Stimulated activated CD8-positive, alpha-beta memory T cell treated with anti-CD3 and anti-CD28 coated beads, Interleukin-4, amount 100 ng/mL, for 24 hours (primary cell): Measurements from ENCODE around the gene PHF2.

Experiments used
- DNase-seq: peaks from one replicate; pipeline ENCODE4 v3.0.0-alpha.2; 2020; ENCODE audit warnings: low read depth

PHF2 gene

GRCh38 chr9:93587284-93587650 lies 10.9 kb downstream of the PHF2 start:
- DNase-seq = no peak

DNA sequence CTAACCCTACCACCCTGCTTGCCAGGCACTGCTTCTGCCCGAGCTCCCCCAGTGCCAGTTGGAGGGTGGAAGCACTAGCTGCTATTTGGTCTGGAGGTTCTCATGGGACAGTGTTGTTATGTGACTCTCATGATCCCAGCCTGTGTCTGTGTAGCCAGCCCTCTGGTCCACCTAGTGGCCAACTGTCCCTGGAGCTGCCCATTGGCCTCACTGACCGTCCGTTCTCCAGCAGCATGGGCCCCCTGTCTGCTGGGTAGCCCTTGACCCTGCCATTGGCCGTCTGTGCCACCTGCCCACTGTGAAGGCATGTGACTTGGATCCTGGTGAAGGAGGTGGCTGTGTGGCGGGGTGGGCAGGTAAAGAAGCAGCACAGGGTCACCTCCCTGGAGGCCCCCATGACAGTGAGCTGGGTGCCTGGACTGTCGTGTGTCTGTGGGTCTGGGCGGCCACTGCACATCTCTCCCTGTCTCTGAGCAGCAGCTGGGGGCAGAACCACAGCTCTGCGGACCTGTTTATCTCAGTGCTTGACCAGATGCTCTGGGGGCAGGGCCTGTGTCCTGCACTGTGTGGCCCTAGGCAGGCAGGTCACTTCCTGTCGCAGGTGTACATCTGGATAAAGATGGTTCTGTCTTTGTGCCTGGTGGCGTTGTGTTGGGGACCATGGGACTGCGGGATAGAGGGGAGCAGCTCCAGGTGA lies 11.4 kb downstream of the PHF2 start:
- no peak for DNase-seq

DNA sequence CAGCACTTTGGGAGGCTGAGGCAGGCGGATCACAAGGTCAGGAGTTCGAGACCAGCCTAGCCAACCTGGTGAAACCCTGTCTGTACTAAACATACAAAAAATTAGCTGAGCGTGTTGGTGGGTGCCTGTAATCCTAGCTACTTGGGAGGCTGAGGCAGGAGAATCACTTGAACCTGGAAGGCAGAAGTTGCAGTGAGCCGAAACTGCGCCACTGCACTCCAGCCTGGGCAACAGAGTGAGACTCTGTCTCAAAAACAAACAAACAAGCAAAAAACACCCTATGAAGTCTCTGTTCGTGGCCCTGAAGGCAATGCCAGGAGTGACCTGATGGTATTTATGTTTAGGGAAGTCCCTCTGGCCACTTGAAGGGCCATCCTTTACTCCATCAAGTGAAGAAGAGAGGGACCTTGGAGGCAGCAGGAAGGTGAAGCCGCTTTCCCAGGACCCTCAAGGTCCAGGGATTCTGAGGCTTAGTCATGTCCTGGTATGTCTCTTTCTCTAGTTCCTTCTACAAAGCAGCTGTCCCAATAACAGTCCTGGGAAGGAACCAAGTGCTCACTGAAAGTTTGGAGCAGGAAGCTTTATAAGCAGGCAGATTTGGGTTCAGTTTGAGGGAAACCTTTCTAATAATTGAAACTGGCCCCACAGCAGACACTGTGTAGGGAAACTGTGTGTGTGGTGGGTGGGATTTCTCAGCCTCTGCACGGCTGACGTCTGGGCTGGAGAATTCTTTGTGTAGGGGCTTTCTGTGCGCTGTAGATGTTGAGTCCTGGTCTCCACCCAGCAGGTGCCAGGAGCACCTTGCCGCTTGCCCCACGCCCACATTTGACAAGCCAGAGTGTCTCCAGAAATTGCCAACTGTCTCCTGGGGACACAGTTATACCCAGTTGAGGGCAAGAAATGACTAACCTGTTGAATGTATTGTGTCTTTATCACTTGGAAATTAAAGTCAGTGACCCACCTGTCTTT lies 12.5 kb downstream of the PHF2 start:
- DNase-seq = no peak

- DNase-seq = no peak
Measured at GRCh38 chr9:93589688-93590087, 13.3 kb downstream of the PHF2 start.

DNA sequence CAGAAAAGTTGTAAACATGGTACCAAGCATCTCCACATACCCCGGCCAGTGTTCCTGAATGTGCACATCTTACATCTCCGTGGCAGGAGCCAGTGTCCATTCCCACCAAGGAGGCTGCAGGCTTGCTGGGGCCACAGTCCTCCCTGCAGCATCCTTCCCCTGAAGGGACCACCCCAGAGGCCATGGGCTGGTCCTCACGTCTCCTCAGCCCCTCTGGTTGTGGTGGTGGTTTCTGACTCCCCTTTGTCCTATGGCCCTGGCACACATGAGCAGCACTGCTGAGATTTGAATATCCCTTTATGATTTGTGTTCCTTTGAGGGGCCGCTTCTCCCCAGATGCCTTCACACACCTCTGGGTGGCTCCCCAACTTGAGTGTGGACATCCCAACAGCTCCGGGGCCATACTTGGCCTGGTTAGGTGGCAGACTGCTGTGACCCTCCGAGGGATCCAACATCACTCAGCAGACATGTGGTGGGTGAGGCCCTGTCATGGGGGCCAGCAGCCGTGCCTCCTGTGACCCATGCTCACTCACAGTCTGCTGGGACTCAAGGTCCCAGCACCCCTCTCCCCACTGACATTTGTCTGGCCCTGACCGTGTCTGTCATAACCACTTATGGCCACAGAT lies 14.3 kb downstream of the PHF2 start:
- DNase-seq = no peak

DNA sequence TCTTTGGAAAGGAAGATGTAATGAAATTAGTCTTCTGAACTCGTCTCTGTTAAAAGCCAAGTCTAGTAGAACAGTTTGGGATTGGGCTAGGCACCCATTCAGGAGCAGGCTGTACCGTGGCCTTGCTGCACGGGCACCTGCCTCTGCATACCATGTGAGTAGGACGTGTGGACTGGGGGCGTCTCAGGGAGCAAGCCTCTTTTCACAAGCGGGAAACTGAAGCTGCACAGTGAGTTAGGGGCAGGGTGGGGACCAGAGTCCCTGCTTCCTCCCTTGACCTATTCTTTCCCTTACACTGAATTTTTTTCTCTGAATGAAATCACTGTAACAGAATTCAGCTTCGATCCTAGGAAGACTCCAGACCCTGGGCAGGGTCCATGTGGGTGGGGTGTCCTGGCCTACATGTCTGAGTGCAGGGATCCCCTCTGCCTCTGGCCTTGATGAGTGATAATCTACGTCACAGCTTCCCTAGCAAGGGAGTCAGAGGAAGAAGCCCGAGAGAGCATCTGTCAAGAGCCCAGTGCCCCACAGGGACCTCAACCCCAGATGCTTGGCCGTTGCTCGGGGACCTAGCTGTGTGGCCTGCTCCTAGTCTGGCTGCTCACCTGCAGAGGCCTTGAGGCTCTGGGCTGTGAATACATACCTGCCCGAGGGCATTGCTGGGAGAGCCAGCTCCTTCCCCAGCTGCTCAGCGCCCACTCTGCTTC lies 15.1 kb downstream of the PHF2 start:
- no peak for DNase-seq

- DNase-seq = no peak
Measured at GRCh38 chr9:93592008-93592642, 15.7 kb downstream of the PHF2 start.

- no peak for DNase-seq
Measured at GRCh38 chr9:93592643-93593021, 16.2 kb downstream of the PHF2 start.

- no peak for DNase-seq
Measured at GRCh38 chr9:93593144-93593658, 16.8 kb downstream of the PHF2 start.

- no peak for DNase-seq
Measured at GRCh38 chr9:93594041-93594756, 17.8 kb downstream of the PHF2 start.

GRCh38 chr9:93595461-93595860 lies 19.1 kb downstream of the PHF2 start:
- no peak for DNase-seq

- DNase-seq = no peak
Measured at GRCh38 chr9:93595861-93596365, 19.5 kb downstream of the PHF2 start.

DNA sequence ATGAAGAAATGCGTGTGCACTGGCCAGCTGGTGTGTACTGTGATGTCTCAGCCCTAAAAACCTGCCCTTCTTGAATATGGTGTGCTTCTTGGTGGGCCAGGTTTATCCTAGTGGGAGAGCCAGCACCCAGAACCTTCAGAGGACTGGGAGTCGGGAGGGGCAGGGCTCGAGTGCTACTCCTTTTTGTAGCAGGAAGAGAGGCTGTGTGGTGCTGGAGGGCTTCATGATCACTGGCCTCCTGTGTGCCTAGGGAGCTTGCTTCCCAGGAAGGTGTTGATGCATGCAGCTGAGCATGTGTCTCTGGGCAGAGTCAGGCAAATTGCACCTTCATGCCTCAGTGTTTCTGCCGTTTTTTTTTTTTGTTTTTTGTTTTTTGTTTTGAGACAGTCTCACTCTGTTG lies 20.0 kb downstream of the PHF2 start:
- DNase-seq = no peak

DNA sequence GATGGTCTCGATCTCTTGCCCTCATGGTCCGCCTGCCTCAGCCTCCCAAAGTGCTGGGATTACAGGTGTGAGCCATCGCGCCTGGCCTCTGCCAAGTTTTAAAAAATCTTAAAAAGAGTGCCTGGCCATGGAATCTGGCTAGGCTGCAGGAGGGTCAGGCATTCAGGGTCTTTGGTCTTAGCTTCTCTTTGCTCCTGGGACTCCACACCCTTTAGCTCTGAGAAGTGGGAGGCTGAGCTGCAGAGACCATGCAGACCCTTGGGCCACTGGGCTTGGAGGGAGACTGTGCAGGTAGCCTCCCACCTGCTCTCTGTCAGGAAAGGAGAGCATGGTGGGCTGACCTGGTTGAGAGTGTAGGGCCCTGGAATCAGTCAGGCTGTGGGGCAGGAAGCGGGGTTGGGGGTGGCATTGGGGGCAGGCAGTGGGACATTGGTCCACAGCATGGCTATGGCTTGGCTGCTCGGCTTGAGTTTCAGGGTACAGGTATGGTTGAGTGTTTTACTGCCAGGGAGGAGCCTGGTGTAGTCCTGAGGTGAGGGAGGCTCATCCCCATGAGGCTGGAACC lies 20.8 kb downstream of the PHF2 start:
- DNase-seq = no peak

DNA sequence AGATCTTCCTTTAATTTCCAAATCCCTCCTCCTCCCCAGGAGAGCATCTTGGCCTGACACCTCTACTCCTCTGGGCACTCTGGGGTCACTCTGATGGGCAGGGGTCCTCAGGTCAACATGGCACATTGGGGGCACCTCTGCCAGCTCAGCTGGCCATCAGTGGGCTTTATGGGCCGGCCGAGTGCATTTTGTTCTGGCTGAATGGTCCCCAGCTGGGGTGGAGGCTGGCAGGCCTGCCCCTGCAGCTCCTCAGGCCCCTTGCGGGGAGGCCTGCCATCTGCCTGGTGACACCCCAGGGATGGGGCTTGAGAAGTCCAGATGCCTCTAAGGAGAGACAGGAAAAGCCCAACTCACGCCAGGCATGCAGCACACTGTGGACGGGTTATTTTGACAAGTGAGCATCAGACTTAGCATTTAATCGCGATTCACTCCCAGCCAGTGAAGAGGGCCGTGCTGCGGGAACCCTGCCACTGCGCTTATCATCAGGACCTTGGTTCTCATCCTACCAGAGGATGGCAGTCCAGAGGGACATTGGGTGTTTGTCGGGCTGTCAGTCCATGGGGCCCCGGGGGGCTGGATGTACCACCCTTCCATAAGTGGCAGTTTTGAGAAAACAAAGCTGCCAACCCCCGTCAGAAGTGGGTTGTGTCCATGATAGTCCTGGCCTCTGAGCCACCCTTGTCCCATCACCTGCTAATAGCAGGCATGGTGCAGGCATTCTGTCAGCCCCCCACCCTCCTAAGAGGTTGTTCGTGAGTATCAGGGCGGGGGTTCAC lies 21.7 kb downstream of the PHF2 start:
- DNase-seq = no peak

DNA sequence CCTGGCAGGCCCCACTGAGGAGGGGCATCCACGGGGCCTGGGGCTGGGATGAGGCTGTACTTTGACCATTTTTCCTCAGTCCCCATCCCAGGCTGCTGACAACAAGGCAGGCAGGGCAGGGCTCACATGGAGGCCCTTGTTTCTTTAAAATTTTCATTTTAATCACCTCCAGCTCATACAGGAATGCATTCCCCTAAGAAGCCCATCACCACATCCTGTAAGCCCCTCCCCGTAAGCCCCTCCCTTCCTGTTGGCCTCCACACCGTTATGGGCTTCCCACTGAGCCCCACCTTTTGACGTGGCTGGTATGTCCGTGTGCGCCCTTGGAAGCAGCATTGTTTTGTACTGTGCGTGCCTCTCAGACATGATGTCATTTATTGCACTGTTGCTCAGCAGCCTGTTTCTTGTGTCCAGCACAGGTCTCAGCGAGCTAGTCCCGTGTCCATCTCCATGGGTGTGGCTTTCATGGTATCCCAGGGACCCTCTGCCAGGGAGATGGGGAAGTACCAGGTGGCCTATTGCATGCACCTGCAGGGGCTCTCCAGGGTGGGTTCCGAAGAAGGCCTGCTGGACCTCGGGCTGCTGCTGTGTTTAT lies 22.4 kb downstream of the PHF2 start:
- no peak for DNase-seq

DNA sequence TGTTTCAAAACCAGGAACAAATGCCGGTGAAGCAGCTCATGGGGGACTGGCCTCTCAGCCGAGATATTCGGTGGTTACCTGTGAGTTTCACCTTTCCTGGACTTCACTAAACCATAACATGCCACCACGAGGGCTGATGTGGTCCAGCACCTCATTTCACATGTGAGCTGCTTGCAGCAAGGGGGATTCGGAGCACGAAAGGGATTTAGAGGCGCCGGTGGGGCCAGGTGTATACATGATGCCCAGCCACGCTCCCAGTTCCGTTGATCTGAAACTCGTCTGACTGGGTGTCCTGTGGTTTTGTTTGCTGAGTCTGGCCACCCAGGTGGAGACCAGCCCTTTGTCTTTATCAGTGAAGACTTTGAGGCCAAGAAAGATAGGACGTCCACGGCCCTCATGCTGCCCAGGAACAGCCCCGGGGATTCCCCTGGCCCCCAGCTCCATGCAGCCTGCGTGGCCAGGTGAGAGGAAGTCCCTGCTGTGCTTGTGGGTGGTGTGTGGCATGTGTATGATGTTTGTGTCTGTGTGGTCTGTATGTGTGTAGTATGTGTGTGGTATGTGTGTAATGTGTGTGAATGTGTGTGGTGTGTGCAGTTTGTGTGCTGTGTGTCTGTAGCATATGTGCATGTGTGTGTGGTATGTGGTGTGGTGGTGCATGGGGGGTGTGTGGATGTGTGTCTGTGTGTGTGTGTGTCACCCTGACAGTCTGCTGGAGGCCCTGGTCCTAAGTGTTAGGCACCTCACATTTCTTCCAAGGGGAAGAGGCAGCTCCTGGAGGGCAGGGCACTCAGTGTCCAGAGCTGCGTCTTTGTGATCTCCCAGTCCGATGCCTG lies 23.4 kb downstream of the PHF2 start:
- DNase-seq = no peak

- DNase-seq = no peak
Measured at GRCh38 chr9:93600504-93600903, 24.1 kb downstream of the PHF2 start.
